ENCODE data around the gene RLF. TPM values are rescaled to one million over a fixed set of nuclear protein-coding genes. Genes with fewer than 3 reads are reported as not detected.

RLF gene
- polyA plus RNA-seq, 1 donor (not counting 4 experiments of a cell fraction or from before 2014, with no cell fraction given) = 10.7 TPM

DNA sequence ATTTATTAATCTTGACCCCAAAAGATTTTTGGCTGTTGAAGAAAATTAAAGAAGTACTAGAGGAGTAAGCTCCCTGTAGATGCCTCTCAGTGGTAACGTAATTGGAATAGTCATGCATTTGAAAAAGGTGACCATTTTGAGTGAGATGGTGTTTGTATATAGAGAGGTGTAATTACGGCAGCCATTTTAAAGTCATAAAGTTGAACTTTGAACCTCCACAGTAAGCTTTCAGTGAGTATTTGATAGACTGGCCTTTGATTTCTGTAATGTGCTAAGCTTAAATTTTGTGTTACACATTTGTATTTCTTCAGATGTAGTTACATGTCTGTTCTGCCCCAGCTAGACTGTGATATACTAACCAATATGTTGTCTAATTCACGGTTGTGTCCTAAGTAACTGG is 65.0 kb downstream of the RLF start:
- Histone ChIP-seq H2AFZ (ENCODE audit: control insufficient read depth, low read length) (no peak overlapping the region), H3K9me1 (ENCODE audit: control insufficient read depth, extremely low read depth, insufficient read depth, low read length) (no peaks in the 10 kb centered on the region), H3K4me3 (ENCODE audit: control insufficient read depth in 2 of 3, extremely low read depth in 1 of 3, insufficient read depth in 2 of 3, low read depth in 1 of 3, low read length in 3 of 3) (no peak overlapping the region), H4K20me1 (ENCODE audit: control insufficient read depth, extremely low read depth, insufficient read depth, low read length) (no peaks in the 10 kb centered on the region), H3K4me1 (ENCODE audit: control insufficient read depth, extremely low read depth, insufficient read depth, low read length) (no peaks in the 10 kb centered on the region), H3K36me3 (ENCODE audit: control insufficient read depth in 2 of 2, extremely low read depth in 1 of 2, insufficient read depth in 2 of 2, low read length in 2 of 2) (peaks cover 0 to 2% of the 10 kb centered on the region in 2 experiments), H3K27ac (ENCODE audit: control insufficient read depth, insufficient read depth, low read length) (no peak overlapping the region), H3K9ac (ENCODE audit: control insufficient read depth, extremely low read depth, insufficient read depth, low read length) (no peak overlapping the region), H3K9me3 (ENCODE audit: control insufficient read depth, low read depth, low read length) (no peaks in the 10 kb centered on the region), H3K4me2 (ENCODE audit: control insufficient read depth, extremely low read depth, insufficient read depth, low read depth, low read length) (no peak overlapping the region), H3K27me3 (ENCODE audit: control insufficient read depth, extremely low read depth, insufficient read depth, low read length) (no peaks in the 10 kb centered on the region), H3K79me2 (ENCODE audit: control insufficient read depth, insufficient read depth, low read length) (no peaks in the 10 kb centered on the region)
- FAIRE-seq (no peak), DNase-seq (ENCODE audit: low read depth, low spot score) (no peak)
- TF ChIP-seq, protein P1, sequence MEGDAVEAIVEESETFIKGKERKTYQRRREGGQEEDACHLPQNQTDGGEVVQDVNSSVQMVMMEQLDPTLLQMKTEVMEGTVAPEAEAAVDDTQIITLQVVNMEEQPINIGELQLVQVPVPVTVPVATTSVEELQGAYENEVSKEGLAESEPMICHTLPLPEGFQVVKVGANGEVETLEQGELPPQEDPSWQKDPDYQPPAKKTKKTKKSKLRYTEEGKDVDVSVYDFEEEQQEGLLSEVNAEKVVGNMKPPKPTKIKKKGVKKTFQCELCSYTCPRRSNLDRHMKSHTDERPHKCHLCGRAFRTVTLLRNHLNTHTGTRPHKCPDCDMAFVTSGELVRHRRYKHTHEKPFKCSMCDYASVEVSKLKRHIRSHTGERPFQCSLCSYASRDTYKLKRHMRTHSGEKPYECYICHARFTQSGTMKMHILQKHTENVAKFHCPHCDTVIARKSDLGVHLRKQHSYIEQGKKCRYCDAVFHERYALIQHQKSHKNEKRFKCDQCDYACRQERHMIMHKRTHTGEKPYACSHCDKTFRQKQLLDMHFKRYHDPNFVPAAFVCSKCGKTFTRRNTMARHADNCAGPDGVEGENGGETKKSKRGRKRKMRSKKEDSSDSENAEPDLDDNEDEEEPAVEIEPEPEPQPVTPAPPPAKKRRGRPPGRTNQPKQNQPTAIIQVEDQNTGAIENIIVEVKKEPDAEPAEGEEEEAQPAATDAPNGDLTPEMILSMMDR (optimal IDR thresholded peaks at IDR 0.05 in 1 of 3, IDR thresholded peaks at IDR 0.05 in 1 of 3, conservative IDR thresholded peaks at IDR 0.05 in 1 of 3; ENCODE audit: extremely low read depth in 1 of 3, insufficient read depth in 2 of 3, low read length in 3 of 3) = no peak
- no peak for TF ChIP-seq EZH2 (IDR thresholded peaks at IDR 0.05; ENCODE audit: low read length)
- dilution Hi-C loops (cut with MboI; ENCODE audit: extremely low pct_ligation_motif_present, low sequenced_read_pairs) = no loop called here

- no peak overlapping the region for H3K4me3 ChIP-seq (ENCODE audit: control insufficient read depth in 2 of 3, extremely low read depth in 1 of 3, insufficient read depth in 2 of 3, low read depth in 1 of 3, low read length in 3 of 3)
- no peaks in the 10 kb centered on the region for H3K4me1 ChIP-seq (ENCODE audit: control insufficient read depth, extremely low read depth, insufficient read depth, low read length)
- no peaks in the 10 kb centered on the region for H3K27me3 ChIP-seq (ENCODE audit: control insufficient read depth, extremely low read depth, insufficient read depth, low read length)
- H4K20me1 ChIP-seq (ENCODE audit: control insufficient read depth, extremely low read depth, insufficient read depth, low read length) = no peaks in the 10 kb centered on the region
- H3K9me3 ChIP-seq (ENCODE audit: control insufficient read depth, low read depth, low read length) = no peaks in the 10 kb centered on the region
- no peak overlapping the region for H3K4me2 ChIP-seq (ENCODE audit: control insufficient read depth, extremely low read depth, insufficient read depth, low read depth, low read length)
- H3K27ac ChIP-seq (ENCODE audit: control insufficient read depth, insufficient read depth, low read length) = no peak overlapping the region
- dilution Hi-C loops (cut with MboI; ENCODE audit: extremely low pct_ligation_motif_present, low sequenced_read_pairs) = no loop called here
- H2AFZ ChIP-seq (ENCODE audit: control insufficient read depth, low read length) = no peak overlapping the region
- peaks cover 4 to 11% of the 10 kb centered on the region in 2 experiments for H3K36me3 ChIP-seq (ENCODE audit: control insufficient read depth in 2 of 2, extremely low read depth in 1 of 2, insufficient read depth in 2 of 2, low read length in 2 of 2)
- DNase-seq (ENCODE audit: low read depth, low spot score) = no peak
- no peak for FAIRE-seq
- H3K79me2 ChIP-seq (ENCODE audit: control insufficient read depth, insufficient read depth, low read length) = no peaks in the 10 kb centered on the region
- TF ChIP-seq, protein P1 (optimal IDR thresholded peaks at IDR 0.05 in 1 of 3, IDR thresholded peaks at IDR 0.05 in 1 of 3, conservative IDR thresholded peaks at IDR 0.05 in 1 of 3; ENCODE audit: extremely low read depth in 1 of 3, insufficient read depth in 2 of 3, low read length in 3 of 3) = no peak
- no peak for TF ChIP-seq EZH2 (IDR thresholded peaks at IDR 0.05; ENCODE audit: low read length)
- H3K9me1 ChIP-seq (ENCODE audit: control insufficient read depth, extremely low read depth, insufficient read depth, low read length) = no peaks in the 10 kb centered on the region
- H3K9ac ChIP-seq (ENCODE audit: control insufficient read depth, extremely low read depth, insufficient read depth, low read length) = no peak overlapping the region
Measured at GRCh38 chr1:40232444-40232843, 71.3 kb downstream of the RLF start.
